ENCODE measurements around the gene RIMOC1.

Gene RIMOC1

GRCh38 chr5:41903892-41904799 lies at the start of gene RIMOC1:
Gene RIMOC1, plus strand, starts transcription at chr5:41904344. Its CDS starts 24 bp downstream, at chr5:41904368.
- peak; percentile 89 to 94 (median 93) for DNase-seq (ENCODE audit: low read depth in 3 of 3, low spot score in 1 of 3)

GRCh38 chr5:41856644-41857491 lies 47.3 kb upstream of the RIMOC1 start:
- DNase-seq (ENCODE audit: low read depth in 3 of 3, low spot score in 1 of 3) = peak in 2 of 3 donors; percentile 4 to 30

- no peak for DNase-seq (ENCODE audit: low read depth in 3 of 3, low spot score in 1 of 3)
Measured at GRCh38 chr5:41857989-41858388, 46.2 kb upstream of the RIMOC1 start.

- no peak for DNase-seq (ENCODE audit: low read depth in 3 of 3, low spot score in 1 of 3)
Measured at GRCh38 chr5:41858890-41859289, 45.3 kb upstream of the RIMOC1 start.

GRCh38 chr5:41863871-41864486 lies 40.2 kb upstream of the RIMOC1 start:
- no peak for DNase-seq (ENCODE audit: low read depth in 3 of 3, low spot score in 1 of 3)

GRCh38 chr5:41869151-41869723 lies 34.9 kb upstream of the RIMOC1 start:
- DNase-seq (ENCODE audit: low read depth in 3 of 3, low spot score in 1 of 3) = peak in 1 of 3 donors; percentile 9

GRCh38 chr5:41869724-41870626 lies 34.2 kb upstream of the RIMOC1 start, which contains the start of gene OXCT1:
Gene OXCT1, minus strand, starts transcription at chr5:41870425. Its CDS starts 67 bp downstream, at chr5:41870358.
- peak; percentile 84 to 90 (median 87) for DNase-seq (ENCODE audit: low read depth in 3 of 3, low spot score in 1 of 3)

GRCh38 chr5:41870627-41871048 lies 33.5 kb upstream of the RIMOC1 start:
- DNase-seq (ENCODE audit: low read depth in 3 of 3, low spot score in 1 of 3) = no peak

GRCh38 chr5:41871852-41872251 lies 32.3 kb upstream of the RIMOC1 start:
- DNase-seq (ENCODE audit: low read depth in 3 of 3, low spot score in 1 of 3) = no peak

GRCh38 chr5:41874512-41875060 lies 29.6 kb upstream of the RIMOC1 start:
- DNase-seq (ENCODE audit: low read depth in 3 of 3, low spot score in 1 of 3) = no peak

- no peak for DNase-seq (ENCODE audit: low read depth in 3 of 3, low spot score in 1 of 3)
Measured at GRCh38 chr5:41875121-41875520, 29.0 kb upstream of the RIMOC1 start.

- DNase-seq (ENCODE audit: low read depth in 3 of 3, low spot score in 1 of 3) = no peak
Measured at GRCh38 chr5:41876678-41877077, 27.5 kb upstream of the RIMOC1 start.

GRCh38 chr5:41877408-41877807 lies 26.7 kb upstream of the RIMOC1 start:
- no peak for DNase-seq (ENCODE audit: low read depth in 3 of 3, low spot score in 1 of 3)

GRCh38 chr5:41878173-41878572 lies 26.0 kb upstream of the RIMOC1 start:
- no peak for DNase-seq (ENCODE audit: low read depth in 3 of 3, low spot score in 1 of 3)

- no peak for DNase-seq (ENCODE audit: low read depth in 3 of 3, low spot score in 1 of 3)
Measured at GRCh38 chr5:41878643-41879478, 25.3 kb upstream of the RIMOC1 start.

- no peak for DNase-seq (ENCODE audit: low read depth in 3 of 3, low spot score in 1 of 3)
Measured at GRCh38 chr5:41882765-41883164, 21.4 kb upstream of the RIMOC1 start.

- DNase-seq (ENCODE audit: low read depth in 3 of 3, low spot score in 1 of 3) = no peak
Measured at GRCh38 chr5:41883243-41883642, 20.9 kb upstream of the RIMOC1 start.

- no peak for DNase-seq (ENCODE audit: low read depth in 3 of 3, low spot score in 1 of 3)
Measured at GRCh38 chr5:41883936-41884335, 20.2 kb upstream of the RIMOC1 start.

- DNase-seq (ENCODE audit: low read depth in 3 of 3, low spot score in 1 of 3) = no peak
Measured at GRCh38 chr5:41885286-41885685, 18.9 kb upstream of the RIMOC1 start.

Data from stimulated activated CD4-positive, alpha-beta T cell treated with anti-CD3 and anti-CD28 coated beads, TNF-alpha, amount 100 ng/mL, for 1 hour (primary cell).